OCI-LY7 (cell line): Measurements from ENCODE around the gene LRRC63. TPM values are rescaled to one million over a fixed set of nuclear protein-coding genes. Genes with fewer than 3 reads are reported as not detected.

ENCODE experiments used
- BruUV-seq: library from RNA; stranded (reverse); fragments of 400-500 nt; replicated peaks from 2 replicates; lab custom pipeline; 2021; lab: Mats Ljungman, UMichigan
- CTCF ChIA-PET: fragments of 300-600 bp; sonication (Branson Sonifier 250); formaldehyde crosslinking; loops from one replicate; lab custom pipeline; 2022; ENCODE audit warnings: antibody characterized with exemption; ENCODE audit not compliant: unreplicated experiment; lab: Charles Lee
- POLR2A ChIA-PET: fragments of 300-600 bp; sonication (Branson Sonifier 250); formaldehyde crosslinking; loops from one replicate; lab custom pipeline; 2022; ENCODE audit warnings: antibody characterized with exemption; lab: Charles Lee
- DNase-seq: peaks from one replicate; pipeline ENCODE4 v3.0.0-alpha.2; 2015; ENCODE audit warnings: low spot score
- H2AFZ ChIP-seq: fragments of 200-600 bp; sonication (generic), shearing (Covaris generic); 2 replicates; pipeline ENCODE4 v1.6.1; 2014; ENCODE audit warnings: mild to moderate bottlenecking, antibody characterized with exemption, low read length, moderate library complexity
- H3K27ac ChIP-seq: fragments of 200-600 bp; sonication (generic); 2 replicates; pipeline ENCODE4 v1.5.1; 2014; ENCODE audit warnings: mixed run types, low read depth, mild to moderate bottlenecking, moderate library complexity, low read length, inconsistent platforms; ENCODE audit not compliant: poor library complexity, severe bottlenecking
- H3K36me3 ChIP-seq: fragments of 200-600 bp; sonication (generic); 2 replicates; pipeline ENCODE4 v1.6.1; 2014; ENCODE audit warnings: mild to moderate bottlenecking, antibody characterized with exemption, low read length, moderate library complexity, mixed read lengths; ENCODE audit not compliant: insufficient read depth
- H3K4me1 ChIP-seq: fragments of 200-600 bp; sonication (generic); 2 replicates; pipeline ENCODE4 v1.5.1; 2014; ENCODE audit warnings: mild to moderate bottlenecking, low read length; ENCODE audit not compliant: insufficient read depth, poor library complexity, severe bottlenecking
- H3K4me2 ChIP-seq: fragments of 200-600 bp; sonication (generic); 2 replicates; pipeline ENCODE4 v1.6.1; 2014; ENCODE audit warnings: mild to moderate bottlenecking, low read length
- H3K4me3 ChIP-seq: fragments of 200-600 bp; sonication (generic); 2 replicates; pipeline ENCODE4 v1.5.1; 2014; ENCODE audit warnings: mild to moderate bottlenecking, low read depth, low read length; ENCODE audit not compliant: poor library complexity, severe bottlenecking
- H3K79me2 ChIP-seq: fragments of 200-600 bp; sonication (generic); 2 replicates; pipeline ENCODE4 v1.6.1; 2016; ENCODE audit warnings: low read depth, mild to moderate bottlenecking, low read length, moderate library complexity, mixed read lengths; ENCODE audit not compliant: insufficient read depth
- H3K9me2 ChIP-seq: fragments of 200-600 bp; sonication (generic); 2 replicates; pipeline ENCODE4 v1.6.1; 2016; ENCODE audit warnings: mild to moderate bottlenecking, low read length, mixed read lengths; ENCODE audit not compliant: insufficient read depth
- H3K9me3 ChIP-seq: fragments of 200-600 bp; sonication (generic); 2 replicates; pipeline ENCODE4 v1.6.1; 2014; ENCODE audit warnings: mild to moderate bottlenecking, mixed run types, low read length, mixed read lengths
- H4K20me1 ChIP-seq: fragments of 200-600 bp; sonication (generic); 2 replicates; pipeline ENCODE4 v1.6.1; 2014; ENCODE audit warnings: mild to moderate bottlenecking, antibody characterized with exemption, low read length, moderate library complexity, mixed read lengths; ENCODE audit not compliant: insufficient read depth
- EZH2phosphoT487 ChIP-seq: fragments of 200-600 bp; sonication (generic); IDR thresholded peaks from 2 replicates; pipeline ENCODE4 v1.6.1; 2018; ENCODE audit warnings: low read depth, borderline replicate concordance, mild to moderate bottlenecking, mixed run types, antibody characterized with exemption, low read length, moderate library complexity, mixed read lengths
- intact Hi-C: fragments of 100-400 bp; cut with micrococcal nuclease; formaldehyde crosslinking; loops from one replicate; pipeline ENCODE4 v1.10.0; 2022; ENCODE audit not compliant: unreplicated experiment
- total RNA-seq, 2 experiments: library from RNA; depleted of rRNA in 1 of 2; stranded (reverse); fragments of >200 nt in 1 of 2; shearing (Covaris generic) in 1 of 2; gene quantifications; 2 replicates each; pipeline ENCODE4 v1.2.3, GENCODE V29; 2014 to 2022
- TF ChIP-seq, protein P1 (sequence below): fragments of 200-600 bp; sonication (generic); conservative IDR thresholded peaks from 2 replicates; pipeline ENCODE4 v1.5.1; 2014; ENCODE audit warnings: mild to moderate bottlenecking, antibody characterized with exemption, low read length, moderate library complexity, mixed read lengths

Gene LRRC63
- total RNA-seq, 2 experiments from 2014 or later = not detected

DNA sequence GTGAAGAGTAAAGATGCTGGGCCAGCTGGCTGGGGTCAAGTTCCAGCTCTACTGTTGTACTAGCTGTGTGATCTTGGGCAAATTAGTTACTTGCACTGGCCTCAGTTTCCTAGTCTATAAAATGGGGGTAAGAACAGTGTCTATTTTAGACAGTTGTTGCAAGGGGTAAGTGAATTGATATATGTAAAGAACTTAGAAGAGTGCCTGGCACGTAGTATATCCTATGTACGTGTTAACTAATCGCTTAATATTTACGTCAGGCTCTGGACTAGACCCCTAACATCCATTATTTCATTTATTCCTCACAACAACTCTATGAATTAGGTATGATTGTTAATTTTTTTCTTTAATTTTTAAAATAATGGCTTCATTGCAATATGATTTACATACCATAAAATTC is 26.1 kb upstream of the LRRC63 start:
- no peaks in the 10 kb centered on the region for H3K9me3 ChIP-seq
- no TSS peak for BruUV-seq
- H3K9me2 ChIP-seq = no peaks in the 10 kb centered on the region
- H3K27ac ChIP-seq = no peak overlapping the region
- no peak overlapping the region for H3K4me2 ChIP-seq
- peaks cover 5% of the 10 kb centered on the region for H3K36me3 ChIP-seq
- no peak for TF ChIP-seq EZH2phosphoT487
- H2AFZ ChIP-seq = no peak overlapping the region
- peaks cover 30% of the 10 kb centered on the region for H3K4me1 ChIP-seq
- ChIA-PET POLR2A (no interaction called here), CTCF (no interaction called here)
- intact Hi-C loops = loop anchor here (2.0 kb wide), 2 partner anchors 25 to 59 kb away; no protein-coding TSS in a partner anchor
- 0 out of 2 replicates have a peak, but pooled peaks cover 3% of the 10 kb centered on the region for H4K20me1 ChIP-seq
- DNase-seq = no peak
- H3K4me3 ChIP-seq = no peak overlapping the region
- peaks cover 31% of the 10 kb centered on the region for H3K79me2 ChIP-seq

DNA sequence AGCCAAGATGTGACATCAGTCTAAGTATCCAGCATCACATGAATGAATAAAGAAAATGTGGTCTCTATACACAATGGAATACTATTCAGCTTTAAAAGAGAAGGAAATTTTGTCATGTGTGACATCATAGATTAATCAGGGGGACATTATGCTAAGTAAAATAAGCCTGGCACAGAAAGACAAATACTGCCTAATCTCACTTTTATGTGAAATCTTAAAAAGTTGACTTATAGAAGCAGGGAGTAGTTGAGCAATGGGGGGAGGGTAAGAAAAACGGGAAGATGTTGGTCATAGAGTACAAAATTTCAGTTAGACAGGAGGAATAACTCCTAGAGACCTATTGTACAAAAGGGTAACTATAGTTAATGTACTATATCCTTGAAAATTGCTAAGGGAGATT is 19.3 kb upstream of the LRRC63 start:
- Histone ChIP-seq H3K36me3 (no peaks in the 10 kb centered on the region), H3K9me2 (no peaks in the 10 kb centered on the region), H4K20me1 (no peaks in the 10 kb centered on the region), H3K4me2 (no peak overlapping the region), H3K4me3 (no peak overlapping the region), H3K4me1 (no peaks in the 10 kb centered on the region), H3K9me3 (no peaks in the 10 kb centered on the region), H2AFZ (no peak overlapping the region), H3K79me2 (no peaks in the 10 kb centered on the region), H3K27ac (no peak overlapping the region)
- BruUV-seq = no TSS peak
- DNase-seq = no peak
- TF ChIP-seq, protein P1, sequence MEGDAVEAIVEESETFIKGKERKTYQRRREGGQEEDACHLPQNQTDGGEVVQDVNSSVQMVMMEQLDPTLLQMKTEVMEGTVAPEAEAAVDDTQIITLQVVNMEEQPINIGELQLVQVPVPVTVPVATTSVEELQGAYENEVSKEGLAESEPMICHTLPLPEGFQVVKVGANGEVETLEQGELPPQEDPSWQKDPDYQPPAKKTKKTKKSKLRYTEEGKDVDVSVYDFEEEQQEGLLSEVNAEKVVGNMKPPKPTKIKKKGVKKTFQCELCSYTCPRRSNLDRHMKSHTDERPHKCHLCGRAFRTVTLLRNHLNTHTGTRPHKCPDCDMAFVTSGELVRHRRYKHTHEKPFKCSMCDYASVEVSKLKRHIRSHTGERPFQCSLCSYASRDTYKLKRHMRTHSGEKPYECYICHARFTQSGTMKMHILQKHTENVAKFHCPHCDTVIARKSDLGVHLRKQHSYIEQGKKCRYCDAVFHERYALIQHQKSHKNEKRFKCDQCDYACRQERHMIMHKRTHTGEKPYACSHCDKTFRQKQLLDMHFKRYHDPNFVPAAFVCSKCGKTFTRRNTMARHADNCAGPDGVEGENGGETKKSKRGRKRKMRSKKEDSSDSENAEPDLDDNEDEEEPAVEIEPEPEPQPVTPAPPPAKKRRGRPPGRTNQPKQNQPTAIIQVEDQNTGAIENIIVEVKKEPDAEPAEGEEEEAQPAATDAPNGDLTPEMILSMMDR = no peak
- intact Hi-C loops = no loop called here
- CTCF ChIA-PET = no interaction called here
- POLR2A ChIA-PET = interaction anchor here (1.3 kb wide), 1 partner anchor 16 kb away, joined by 3 read pairs; no protein-coding TSS in a partner anchor

DNA sequence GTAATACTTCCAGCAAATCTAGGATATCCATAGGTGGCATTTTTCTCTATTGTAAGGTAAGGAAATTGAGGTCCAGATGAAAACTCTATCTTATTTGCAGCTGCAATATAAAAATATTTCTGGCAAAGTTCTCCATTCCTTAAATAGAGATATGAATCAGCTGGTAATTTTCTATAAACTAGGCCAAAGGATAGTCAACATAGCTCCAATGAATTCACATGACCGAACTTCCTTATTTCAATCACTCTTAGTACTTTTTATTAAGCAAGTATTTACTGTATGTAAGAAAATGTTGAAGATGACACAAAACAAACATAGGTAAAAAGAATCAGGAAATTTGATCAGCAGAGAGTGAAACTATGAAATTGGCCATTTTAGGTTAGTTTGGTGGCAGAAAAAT is 16.7 kb upstream of the LRRC63 start:
- DNase-seq = no peak

More for the DNA sequence above, 16.7 kb upstream of the LRRC63 start:
- intact Hi-C loops = no loop called here
- H3K9me3 ChIP-seq = no peaks in the 10 kb centered on the region
- no peaks in the 10 kb centered on the region for H3K9me2 ChIP-seq
- no peak overlapping the region for H3K27ac ChIP-seq
- TF ChIP-seq, protein P1 = no peak
- no peak for TF ChIP-seq EZH2phosphoT487
- no peaks in the 10 kb centered on the region for H4K20me1 ChIP-seq
- no peaks in the 10 kb centered on the region for H3K36me3 ChIP-seq
- H2AFZ ChIP-seq = no peak overlapping the region
- H3K4me2 ChIP-seq = no peak overlapping the region
- ChIA-PET CTCF (no interaction called here), POLR2A (interaction anchor here (1.8 kb wide), 1 partner anchor 8 kb away, joined by 4 read pairs; no protein-coding TSS in a partner anchor)
- no peaks in the 10 kb centered on the region for H3K4me1 ChIP-seq
- BruUV-seq = no TSS peak
- no peaks in the 10 kb centered on the region for H3K79me2 ChIP-seq
- H3K4me3 ChIP-seq = no peak overlapping the region
